HCT116 (cell line): ENCODE results near the gene TRIM67. TPM values are rescaled to one million over a fixed set of nuclear protein-coding genes. Genes with fewer than 3 reads are reported as not detected.

ENCODE experiments used
- ATAC-seq: fragments of 200-7000 bp; cut with Tn5 transposase; 2 replicates; pipeline ENCODE4 v1.9.1; 2020; ENCODE audit warnings: mild to moderate bottlenecking, moderate library complexity
- BruUV-seq: library from RNA; stranded (reverse); fragments of 400-500 nt; replicated peaks from 2 replicates; lab custom pipeline; 2021; lab: Mats Ljungman, UMichigan
- CTCF ChIA-PET: fragments of 300-600 bp; sonication (Branson Sonifier 250); formaldehyde crosslinking; loops from one replicate; lab custom pipeline; 2021; ENCODE audit warnings: antibody characterized with exemption; lab: Charles Lee
- POLR2A ChIA-PET: fragments of 300-600, 350-600 bp; sonication (Branson Sonifier 250); formaldehyde crosslinking; loops from one replicate; lab custom pipeline; 2021; ENCODE audit warnings: antibody characterized with exemption; lab: Charles Lee
- RAD21 ChIA-PET, 2 experiments: fragments of 300-600 bp; sonication (Branson Sonifier 250); formaldehyde crosslinking; loops; one replicate each; lab custom pipeline; 2023; ENCODE audit warnings: low total read pairs in 2 of 2; ENCODE audit not compliant: uncharacterized antibody in 2 of 2, unreplicated experiment in 2 of 2, low non-redundant PET in 1 of 2; lab: Charles Lee
- DNase-seq: peaks from one replicate; pipeline ENCODE4 v3.0.0-alpha.2; 2010; ENCODE audit warnings: low read depth, low spot score
- H2AFZ ChIP-seq: fragments of 200-600 bp; shearing (Covaris generic), sonication (generic); 2 replicates; pipeline ENCODE4 v1.6.1; 2017; ENCODE audit warnings: low read depth, mixed run types, mixed read lengths, antibody characterized with exemption, low read length; ENCODE audit not compliant: poor library complexity, severe bottlenecking
- H3K27ac ChIP-seq: 2 replicates; pipeline ENCODE4 v1.5.1; 2012; ENCODE audit warnings: low read depth, low read length
- H3K27me3 ChIP-seq: fragments of 200-600 bp; sonication (generic); 2 replicates; pipeline ENCODE4 v1.6.1; 2016; ENCODE audit warnings: mixed run types, low read length, mixed read lengths; ENCODE audit not compliant: insufficient read depth
- H3K36me3 ChIP-seq, 2 experiments: fragments of 200-500 bp in 1 of 2; fragments of 200-600 bp in 1 of 2; sonication (Bioruptor generic) in 1 of 2; sonication (generic) in 1 of 2; 2 replicates each; pipeline versions ENCODE4 v1.5.1 to v1.6.1; 2014 to 2016; ENCODE audit warnings: low read length in 2 of 2, inconsistent platforms in 1 of 2, mixed read lengths in 1 of 2, mixed run types in 1 of 2; ENCODE audit not compliant: insufficient read depth in 2 of 2, control insufficient read depth in 1 of 2
- H3K4me1 ChIP-seq, 2 experiments: fragments of 200-600 bp in 1 of 2; sonication (generic) in 1 of 2; 2 replicates each; pipeline versions ENCODE4 v1.5.1 to v1.6.1; 2012 to 2017; ENCODE audit warnings: low read length in 2 of 2, inconsistent platforms in 1 of 2, mild to moderate bottlenecking in 1 of 2, mixed read lengths in 1 of 2, mixed run types in 1 of 2, moderate library complexity in 1 of 2; ENCODE audit not compliant: insufficient read depth in 2 of 2, control insufficient read depth in 1 of 2
- H3K4me2 ChIP-seq: fragments of 200-600 bp; sonication (generic); 2 replicates; pipeline ENCODE4 v1.6.1; 2017; ENCODE audit warnings: mixed run types, low read length, mixed read lengths
- H3K4me3 ChIP-seq, 2 experiments: fragments of 200-600 bp in 1 of 2; sonication (generic) in 1 of 2; replicated peaks in 1 of 2; 2 replicates each; pipeline ENCODE4 v1.5.1; 2011 to 2016; ENCODE audit warnings: low read length in 2 of 2, control low read depth in 1 of 2, low read depth in 1 of 2, mild to moderate bottlenecking in 1 of 2, mixed read lengths in 1 of 2, mixed run types in 1 of 2
- H3K79me2 ChIP-seq: fragments of 200-600 bp; sonication (generic); 2 replicates; pipeline ENCODE4 v1.6.1; 2017; ENCODE audit warnings: mild to moderate bottlenecking, mixed run types, low read length, moderate library complexity, mixed read lengths; ENCODE audit not compliant: insufficient read depth
- H3K9ac ChIP-seq: fragments of 200-600 bp; sonication (generic); 2 replicates; pipeline ENCODE4 v1.6.1; 2016; ENCODE audit warnings: low read length, mixed read lengths
- H3K9me2 ChIP-seq: fragments of 200-600 bp; sonication (generic), shearing (Covaris generic); 2 replicates; pipeline ENCODE4 v1.6.1; 2017; ENCODE audit warnings: mixed run types, mild to moderate bottlenecking, moderate library complexity; ENCODE audit not compliant: insufficient read depth
- H3K9me3 ChIP-seq, 2 experiments: fragments of 200-500 bp in 1 of 2; fragments of 200-600 bp in 1 of 2; sonication (Bioruptor generic) in 1 of 2; sonication (generic) in 1 of 2; 2 replicates each; pipeline ENCODE4 v1.6.1; 2014 to 2017; ENCODE audit warnings: low read length in 2 of 2, mixed read lengths in 2 of 2, inconsistent platforms in 1 of 2, low read depth in 1 of 2, mild to moderate bottlenecking in 1 of 2, mixed run types in 1 of 2, moderate library complexity in 1 of 2; ENCODE audit not compliant: control insufficient read depth in 1 of 2, insufficient read depth in 1 of 2
- H4K20me1 ChIP-seq: fragments of 200-600 bp; sonication (generic), shearing (Covaris generic); 2 replicates; pipeline ENCODE4 v1.6.1; 2017; ENCODE audit warnings: mixed run types, mild to moderate bottlenecking, moderate library complexity; ENCODE audit not compliant: insufficient read depth
- CEBPB ChIP-seq: IDR thresholded peaks from 2 replicates; pipeline ENCODE4 v1.6.1; 2012; ENCODE audit warnings: low read depth
- CTCF ChIP-seq, 3 experiments: fragments of 200-600 bp in 1 of 3; sonication (generic) in 1 of 3; IDR thresholded peaks in 2 of 3; conservative IDR thresholded peaks in 1 of 3; 2 replicates each; pipeline ENCODE4 v1.5.1; 2012 to 2017; ENCODE audit warnings: low read depth in 2 of 3, low read length in 2 of 3, antibody characterized with exemption in 1 of 3, borderline replicate concordance in 1 of 3, control low read depth in 1 of 3, mild to moderate bottlenecking in 1 of 3, mixed read lengths in 1 of 3, mixed run types in 1 of 3, moderate library complexity in 1 of 3; ENCODE audit not compliant: insufficient read depth in 1 of 3
- ELF1 ChIP-seq: IDR thresholded peaks from 2 replicates; pipeline ENCODE4 v1.6.1; 2012; ENCODE audit warnings: low read depth, borderline replicate concordance
- EZH2phosphoT487 ChIP-seq: fragments of 200-600 bp; IDR thresholded peaks from 2 replicates; pipeline ENCODE4 v1.6.1; 2018; ENCODE audit warnings: antibody characterized with exemption, borderline replicate concordance
- FOSL1 ChIP-seq: IDR thresholded peaks from 2 replicates; pipeline ENCODE4 v1.6.1; 2012; ENCODE audit warnings: low read depth
- MAX ChIP-seq: IDR thresholded peaks from 2 replicates; pipeline ENCODE4 v1.6.1; 2012
- POLR2A ChIP-seq: IDR thresholded peaks from 2 replicates; pipeline ENCODE4 v1.7.0; 2011; ENCODE audit warnings: borderline replicate concordance; ENCODE audit not compliant: insufficient read depth, insufficient read length; ENCODE audit errors: extremely low read depth
- POLR2AphosphoS5 ChIP-seq: IDR thresholded peaks from 2 replicates; pipeline ENCODE4 v1.6.1; 2011; ENCODE audit warnings: mild to moderate bottlenecking, low read depth, low read length, moderate library complexity
- REST ChIP-seq: IDR thresholded peaks from 2 replicates; pipeline ENCODE4 v1.6.1; 2012; ENCODE audit warnings: low read depth
- SIN3A ChIP-seq: IDR thresholded peaks from 2 replicates; pipeline ENCODE4 v1.6.1; 2012; ENCODE audit warnings: low read depth
- SRF ChIP-seq: IDR thresholded peaks from 2 replicates; pipeline ENCODE4 v1.6.1; 2012; ENCODE audit warnings: low read depth
- YY1 ChIP-seq: IDR thresholded peaks from 2 replicates; pipeline ENCODE4 v1.6.1; 2011; ENCODE audit warnings: low read length, low read depth, moderate library complexity, mild to moderate bottlenecking; ENCODE audit not compliant: insufficient replicate concordance; ENCODE audit errors: extremely low read depth
- ZBTB33 ChIP-seq: IDR thresholded peaks from 2 replicates; pipeline ENCODE4 v1.6.1; 2011; ENCODE audit warnings: mild to moderate bottlenecking, low read length, moderate library complexity; ENCODE audit not compliant: insufficient replicate concordance; ENCODE audit errors: extremely low read depth
- ZFX ChIP-seq: fragments of 450-650 bp; IDR thresholded peaks from 2 replicates; pipeline ENCODE4 v1.6.1; 2017
- ZNF274 ChIP-seq: fragments of 200-500 bp; sonication (Bioruptor generic); IDR thresholded peaks from 2 replicates; pipeline ENCODE4 v1.6.1; 2014; ENCODE audit warnings: mild to moderate bottlenecking, low read depth, low read length, inconsistent platforms
- intact Hi-C: fragments of 100-400 bp; cut with micrococcal nuclease; formaldehyde crosslinking; loops from 2 replicates; pipeline ENCODE4 v1.10.0; 2022
- total RNA-seq: library from RNA; stranded (reverse); gene quantifications from one replicate; pipeline ENCODE4 v1.2.1, GENCODE V29; 2021; ENCODE audit not compliant: unreplicated experiment

Gene TRIM67
- total RNA-seq, 1 experiment from 2014 or later = 0.02 TPM

GRCh38 chr1:231134624-231135023 lies 27.2 kb upstream of the TRIM67 start:
- no peaks in the 10 kb centered on the region for H3K27me3 ChIP-seq
- H3K36me3 ChIP-seq = no peaks in the 10 kb centered on the region
- H3K9me2 ChIP-seq = no peaks in the 10 kb centered on the region
- ChIA-PET POLR2A (no interaction called here), CTCF (interaction anchor here (0.9 kb wide), 1 partner anchor 37 kb away, joined by 3 read pairs; no protein-coding TSS in a partner anchor), RAD21 (no interaction called here)
- intact Hi-C loops = no loop called here
- no peak for TF ChIP-seq SRF
- TF ChIP-seq YY1 = no peak
- TF ChIP-seq ELF1 = no peak
- no peak for TF ChIP-seq SIN3A
- no peak for TF ChIP-seq MAX
- no peak for TF ChIP-seq ZNF274
- no peak for TF ChIP-seq ZBTB33
- no peak for TF ChIP-seq POLR2A
- no peak for TF ChIP-seq CEBPB
- no peak for TF ChIP-seq ZFX
- no peak for TF ChIP-seq FOSL1
- no peak for TF ChIP-seq POLR2AphosphoS5
- no peak for TF ChIP-seq EZH2phosphoT487
- TF ChIP-seq REST = no peak
- TF ChIP-seq CTCF (IDR thresholded peaks at IDR 0.05 in 2 of 3, conservative IDR thresholded peaks at IDR 0.05 in 1 of 3; ENCODE audit: borderline replicate concordance in 1 of 3, insufficient read depth in 1 of 3, low read depth in 2 of 3, low read length in 2 of 3) = no peak
- no peak overlapping the region for H3K27ac ChIP-seq
- no peak overlapping the region for H3K9ac ChIP-seq
- H2AFZ ChIP-seq = no peak overlapping the region
- no peak overlapping the region for H3K4me2 ChIP-seq
- no TSS peak for BruUV-seq
- H3K9me3 ChIP-seq = no peaks in the 10 kb centered on the region
- no peak for DNase-seq
- no peaks in the 10 kb centered on the region for H4K20me1 ChIP-seq
- H3K4me3 ChIP-seq = no peak overlapping the region
- peaks cover 11 to 14% of the 10 kb centered on the region in 2 experiments; a peak in 3 of 4 replicates for H3K4me1 ChIP-seq
- H3K79me2 ChIP-seq = no peaks in the 10 kb centered on the region
- no peak for ATAC-seq
